Measurements from ENCODE around the gene OR4X2. TPM values are rescaled to one million over a fixed set of nuclear protein-coding genes. Genes with fewer than 3 reads are reported as not detected.

The OR4X2 gene
- polyA plus RNA-seq, 1 of the 3 experiments (the other 2 are of a cell fraction): not detected

- no peak for TF ChIP-seq USF1 (IDR thresholded peaks at IDR 0.05; ENCODE audit: borderline replicate concordance, low read depth)
Observed at GRCh38 chr11:48272606-48273005, 27.7 kb downstream of the OR4X2 start (continued).

Other genes starting within 250 kb of the OR4X2 start
- gene OR4B1, start 28.3 kb upstream of the OR4X2 start, polyA plus RNA-seq (2012; rRNA removed): not detected in 2 replicates
- not detected in 2 replicates for gene OR4X1, start 18.8 kb downstream of the OR4X2 start, polyA plus RNA-seq (2012; rRNA removed)
- gene OR4S1, start 61.1 kb downstream of the OR4X2 start, polyA plus RNA-seq (2012; rRNA removed): not detected in 2 replicates
- gene OR4C3, start 79.8 kb downstream of the OR4X2 start, polyA plus RNA-seq (2012; rRNA removed): not detected in 2 replicates
- gene OR4C5, start 121.4 kb downstream of the OR4X2 start, polyA plus RNA-seq (2012; rRNA removed): not detected in 2 replicates
- gene OR4A47, start 243.7 kb downstream of the OR4X2 start, polyA plus RNA-seq (2012; rRNA removed): not detected in 2 replicates

All from SK-N-SH (cell line).